GM13976 (cell line): ENCODE results near the gene PGAM2.

Experiments used
- DNase-seq: peaks from one replicate; pipeline ENCODE4 v3.0.0; 2012; ENCODE audit warnings: low spot score
- CTCF ChIP-seq: IDR thresholded peaks from 2 replicates; pipeline ENCODE4 v1.5.1; 2012; ENCODE audit warnings: borderline replicate concordance, mild to moderate bottlenecking; ENCODE audit not compliant: insufficient read depth; ENCODE audit errors: extremely low read depth, missing control alignments, control extremely low read depth
- in situ Hi-C: fragments of 300-500 bp; cut with MboI; formaldehyde crosslinking; loops from one replicate; pipeline ENCODE4 v1.12.0; 2022; ENCODE audit warnings: low sequenced_read_pairs, mixed read lengths, inconsistent platforms; ENCODE audit not compliant: unreplicated experiment

The PGAM2 gene

GRCh38 chr7:44102846-44103565 lies 37.6 kb upstream of the PGAM2 start:
- TF ChIP-seq CTCF: no peak
- no peak for DNase-seq
- in situ Hi-C loops: no loop called here

GRCh38 chr7:44101966-44102845 lies 36.8 kb upstream of the PGAM2 start:
- no peak for TF ChIP-seq CTCF
- in situ Hi-C loops: no loop called here
- DNase-seq: no peak

GRCh38 chr7:44101303-44101965 lies 36.1 kb upstream of the PGAM2 start:
- in situ Hi-C loops: no loop called here
- no peak for DNase-seq
- no peak for TF ChIP-seq CTCF

GRCh38 chr7:44100458-44101302 lies 35.3 kb upstream of the PGAM2 start:
- DNase-seq: no peak
- no peak for TF ChIP-seq CTCF
- in situ Hi-C loops: no loop called here

- in situ Hi-C loops: no loop called here
These were observed 34.3 kb upstream of the PGAM2 start for GRCh38 chr7:44099669-44100068.

More at GRCh38 chr7:44099669-44100068, 34.3 kb upstream of the PGAM2 start:
- no peak for DNase-seq
- no peak for TF ChIP-seq CTCF
